MM.1S (cell line): ENCODE results near the gene CXCL5.

Experiments used
- DNase-seq: peaks from one replicate; pipeline ENCODE4 v3.0.0-alpha.2; 2015
- H2AFZ ChIP-seq: fragments of 300-600 bp; sonication (generic); 2 replicates; pipeline ENCODE4 v1.6.0; 2016; ENCODE audit warnings: antibody characterized with exemption, low read length
- H3F3A ChIP-seq: fragments of 300-600 bp; sonication (generic); 2 replicates; pipeline ENCODE4 v1.6.1; 2016; ENCODE audit warnings: mild to moderate bottlenecking, antibody characterized with exemption, low read length, moderate library complexity, mixed read lengths; ENCODE audit not compliant: insufficient read depth
- H3K27ac ChIP-seq: fragments of 300-600 bp; sonication (generic); 2 replicates; pipeline ENCODE4 v1.5.1; 2016; ENCODE audit warnings: mild to moderate bottlenecking, low read length
- H3K27me3 ChIP-seq: fragments of 300-600 bp; sonication (generic); replicated peaks from 2 replicates; pipeline ENCODE4 v1.6.0; 2016; ENCODE audit warnings: low read length; ENCODE audit not compliant: insufficient read depth
- H3K36me3 ChIP-seq: fragments of 300-600 bp; sonication (generic); replicated peaks from 2 replicates; pipeline ENCODE4 v1.6.1; 2016; ENCODE audit warnings: mild to moderate bottlenecking, low read length, mixed read lengths; ENCODE audit not compliant: insufficient read depth
- H3K4me1 ChIP-seq: fragments of 300-600 bp; sonication (generic); 2 replicates; pipeline ENCODE4 v1.6.1; 2016; ENCODE audit warnings: low read length, mixed read lengths
- H3K4me2 ChIP-seq: fragments of 300-600 bp; sonication (generic); 2 replicates; pipeline ENCODE4 v1.6.0; 2016; ENCODE audit warnings: low read depth, low read length
- H3K4me3 ChIP-seq: fragments of 300-600 bp; sonication (generic); 2 replicates; pipeline ENCODE4 v1.5.1; 2016; ENCODE audit warnings: low read length, mixed read lengths
- H3K79me2 ChIP-seq: fragments of 300-600 bp; sonication (generic); 2 replicates; pipeline ENCODE4 v1.6.1; 2016; ENCODE audit warnings: mixed run types, low read length, mixed read lengths
- H3K9ac ChIP-seq: fragments of 300-600 bp; sonication (generic); 2 replicates; pipeline ENCODE4 v1.6.1; 2016; ENCODE audit warnings: low read length, mixed read lengths
- H3K9me2 ChIP-seq: fragments of 300-600 bp; sonication (generic); replicated peaks from 2 replicates; pipeline ENCODE4 v1.6.1; 2016; ENCODE audit warnings: mild to moderate bottlenecking, low read length, mixed read lengths; ENCODE audit not compliant: insufficient read depth
- H3K9me3 ChIP-seq: fragments of 300-600 bp; sonication (generic); replicated peaks from 2 replicates; pipeline ENCODE4 v1.6.1; 2016; ENCODE audit warnings: mild to moderate bottlenecking, low read length, mixed read lengths; ENCODE audit not compliant: insufficient read depth
- H4K20me1 ChIP-seq: fragments of 300-600 bp; sonication (generic); 2 replicates; pipeline ENCODE4 v1.6.1; 2016; ENCODE audit warnings: mild to moderate bottlenecking, low read length, moderate library complexity, mixed read lengths; ENCODE audit not compliant: insufficient read depth
- CTCF ChIP-seq: fragments of 300-600 bp; sonication (generic); IDR thresholded peaks from 2 replicates; pipeline ENCODE4 v1.5.1; 2016; ENCODE audit warnings: antibody characterized with exemption, low read length, mixed read lengths
- EZH2 ChIP-seq: fragments of 300-600 bp; sonication (generic); optimal IDR thresholded peaks from 2 replicates; pipeline ENCODE3; 2017; ENCODE audit warnings: low read depth, mild to moderate bottlenecking, antibody characterized with exemption, low read length, mixed read lengths
- EZH2phosphoT487 ChIP-seq: fragments of 300-600 bp; sonication (generic); IDR thresholded peaks from 2 replicates; pipeline ENCODE4 v1.6.1; 2018; ENCODE audit warnings: antibody characterized with exemption, low read length

CXCL5 gene

GRCh38 chr4:74044677-74045076, 46.2 kb upstream of the CXCL5 start:
- TF ChIP-seq EZH2phosphoT487: no peak
- TF ChIP-seq CTCF: no peak
- no peak for TF ChIP-seq EZH2
- H3K27me3 ChIP-seq: no peaks in the 10 kb centered on the region
- H3K4me3 ChIP-seq: no peak overlapping the region
- no peak for DNase-seq
- H3K4me2 ChIP-seq: no peak overlapping the region
- H3K36me3 ChIP-seq: no peaks in the 10 kb centered on the region
- no peak overlapping the region for H2AFZ ChIP-seq
- no peaks in the 10 kb centered on the region for H3K4me1 ChIP-seq
- no peaks in the 10 kb centered on the region for H3F3A ChIP-seq
- no peak overlapping the region for H3K27ac ChIP-seq
- H3K9ac ChIP-seq: no peak overlapping the region
- no peaks in the 10 kb centered on the region for H3K9me2 ChIP-seq
- H3K9me3 ChIP-seq: no peaks in the 10 kb centered on the region
- no peaks in the 10 kb centered on the region for H4K20me1 ChIP-seq
- no peaks in the 10 kb centered on the region for H3K79me2 ChIP-seq

GRCh38 chr4:74042681-74043080, 44.2 kb upstream of the CXCL5 start:
- no peaks in the 10 kb centered on the region for H3K9me2 ChIP-seq
- H3K4me3 ChIP-seq: no peak overlapping the region
- peak; percentile 58 for DNase-seq
- TF ChIP-seq EZH2 (no peak), CTCF (peak; percentile 34)
- no peak overlapping the region for H3K27ac ChIP-seq
- H3K36me3 ChIP-seq: no peaks in the 10 kb centered on the region
- no peaks in the 10 kb centered on the region for H3K9me3 ChIP-seq
- H3F3A ChIP-seq: no peaks in the 10 kb centered on the region
- H3K9ac ChIP-seq: no peak overlapping the region
- no peak overlapping the region for H3K4me2 ChIP-seq
- H4K20me1 ChIP-seq: no peaks in the 10 kb centered on the region
- H3K4me1 ChIP-seq: no peaks in the 10 kb centered on the region
- H2AFZ ChIP-seq: no peak overlapping the region
- no peaks in the 10 kb centered on the region for H3K79me2 ChIP-seq
- no peaks in the 10 kb centered on the region for H3K27me3 ChIP-seq

GRCh38 chr4:74041418-74041817, 42.9 kb upstream of the CXCL5 start:
- no peaks in the 10 kb centered on the region for H3K4me1 ChIP-seq
- no peaks in the 10 kb centered on the region for H3K9me2 ChIP-seq
- no peaks in the 10 kb centered on the region for H3K27me3 ChIP-seq
- TF ChIP-seq EZH2 (no peak), EZH2phosphoT487 (no peak), CTCF (no peak)
- H3F3A ChIP-seq: no peaks in the 10 kb centered on the region
- no peak overlapping the region for H3K4me3 ChIP-seq
- H3K9ac ChIP-seq: no peak overlapping the region
- H3K36me3 ChIP-seq: no peaks in the 10 kb centered on the region
- no peaks in the 10 kb centered on the region for H4K20me1 ChIP-seq
- no peak overlapping the region for H3K27ac ChIP-seq
- H2AFZ ChIP-seq: no peak overlapping the region
- no peaks in the 10 kb centered on the region for H3K79me2 ChIP-seq
- no peak for DNase-seq
- no peak overlapping the region for H3K4me2 ChIP-seq
- H3K9me3 ChIP-seq: no peaks in the 10 kb centered on the region
